HG03378 (cell line): ENCODE data around the gene TMEM94.

Source experiments
- ATAC-seq: cut with Tn5 transposase; IDR thresholded peaks from one replicate; pipeline ENCODE4 v1.9.1; 2021; ENCODE audit warnings: mild to moderate bottlenecking, moderate library complexity; ENCODE audit not compliant: unreplicated experiment

TMEM94 gene

DNA sequence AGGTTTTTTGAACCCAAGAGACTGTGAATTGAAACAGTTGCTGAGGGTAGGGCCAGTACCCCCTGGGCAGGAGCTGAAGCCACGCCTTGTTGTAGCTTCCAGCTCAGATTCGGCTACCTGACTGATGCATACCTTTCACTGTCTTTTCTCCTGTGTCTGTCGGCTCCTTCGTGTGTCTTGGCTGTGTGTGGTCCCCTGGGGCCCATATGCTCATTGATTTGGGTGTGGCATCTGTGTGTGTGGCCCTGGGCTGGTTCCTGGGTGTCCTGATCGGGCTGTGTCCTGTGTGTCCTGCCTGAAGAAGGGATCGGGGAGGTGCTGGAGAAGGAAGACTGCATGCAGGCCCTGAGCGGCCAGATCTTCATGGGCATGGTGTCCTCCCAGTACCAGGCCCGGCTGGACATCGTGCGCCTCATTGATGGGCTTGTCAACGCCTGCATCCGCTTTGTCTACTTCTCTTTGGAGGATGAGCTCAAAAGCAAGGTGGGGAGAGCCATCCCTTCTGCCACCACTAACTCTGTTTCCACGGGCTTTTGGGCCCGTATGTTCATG, 38.0 kb downstream of the TMEM94 start:
- ATAC-seq = no peak

DNA sequence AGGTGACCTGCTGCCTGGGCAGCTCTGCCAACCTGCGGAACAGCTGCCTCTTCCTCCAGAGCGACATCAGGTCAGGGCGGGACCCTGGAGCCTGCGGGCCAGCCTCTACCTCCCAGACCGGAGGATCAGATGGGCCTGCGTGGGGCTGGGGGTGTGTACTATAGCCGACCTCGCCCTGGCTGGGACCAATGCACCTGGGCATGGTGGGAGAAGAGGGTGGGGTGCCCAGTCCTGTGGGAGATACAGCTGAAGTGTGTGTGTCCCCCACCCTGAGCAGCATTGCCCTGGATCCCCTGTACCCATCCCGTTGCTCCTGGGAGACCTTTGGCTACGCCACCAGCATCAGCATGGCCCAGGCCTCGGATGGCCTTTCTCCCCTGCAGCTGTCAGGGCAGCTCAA, 39.6 kb downstream of the TMEM94 start:
- no peak for ATAC-seq

DNA sequence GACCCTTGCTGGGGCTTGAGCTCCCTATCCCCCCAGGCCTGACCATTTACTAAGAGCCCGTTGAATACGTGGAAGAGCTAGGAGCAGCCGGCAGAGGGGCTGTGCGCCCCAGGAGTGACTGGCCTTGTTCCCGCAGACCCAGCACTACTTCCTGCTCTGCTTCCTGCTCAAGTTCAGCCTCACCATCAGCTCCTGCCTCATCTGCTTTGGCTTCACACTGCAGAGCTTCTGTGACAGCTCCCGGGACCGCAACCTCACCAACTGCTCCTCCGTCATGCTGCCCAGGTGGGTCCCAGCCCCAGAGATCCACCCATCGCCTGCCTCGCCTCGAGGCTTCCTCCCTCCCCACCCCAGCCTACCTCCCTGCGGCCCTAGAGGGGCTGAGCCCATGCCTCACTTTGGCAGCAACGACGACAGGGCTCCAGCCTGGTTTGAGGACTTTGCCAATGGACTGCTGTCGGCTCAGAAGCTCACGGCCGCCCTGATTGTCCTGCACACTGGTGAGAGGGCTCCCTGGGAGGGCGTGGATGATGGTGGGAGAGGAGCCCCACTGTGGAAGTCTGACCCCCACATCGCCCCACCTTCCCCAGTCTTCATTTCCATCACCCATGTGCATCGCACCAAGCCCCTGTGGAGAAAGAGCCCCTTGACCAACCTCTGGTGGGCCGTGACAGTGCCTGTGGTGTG, 41.7 kb downstream of the TMEM94 start:
- ATAC-seq = no peak

DNA sequence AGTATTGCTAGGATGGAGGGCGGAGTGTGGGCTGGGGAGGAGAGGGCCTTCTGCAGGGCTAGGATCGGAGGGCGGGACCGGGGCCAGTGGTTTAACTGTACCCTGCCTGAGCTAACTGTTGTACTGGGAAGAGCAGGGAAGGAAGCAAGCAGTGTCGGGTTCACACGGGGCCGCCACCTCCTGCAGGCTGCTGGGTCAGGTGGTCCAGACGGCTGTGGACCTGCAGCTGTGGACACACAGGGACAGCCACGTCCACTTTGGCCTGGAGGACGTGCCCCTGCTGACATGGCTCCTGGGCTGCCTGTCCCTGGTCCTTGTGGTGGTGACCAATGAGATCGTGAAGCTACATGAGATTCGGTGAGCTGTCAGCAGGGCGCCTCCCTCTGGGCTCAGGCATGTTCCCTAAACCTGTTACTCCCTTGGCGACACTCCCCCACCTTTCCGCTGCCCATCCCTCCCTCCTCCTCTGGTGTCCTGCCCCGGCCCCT, 42.3 kb downstream of the TMEM94 start:
- no peak for ATAC-seq

DNA sequence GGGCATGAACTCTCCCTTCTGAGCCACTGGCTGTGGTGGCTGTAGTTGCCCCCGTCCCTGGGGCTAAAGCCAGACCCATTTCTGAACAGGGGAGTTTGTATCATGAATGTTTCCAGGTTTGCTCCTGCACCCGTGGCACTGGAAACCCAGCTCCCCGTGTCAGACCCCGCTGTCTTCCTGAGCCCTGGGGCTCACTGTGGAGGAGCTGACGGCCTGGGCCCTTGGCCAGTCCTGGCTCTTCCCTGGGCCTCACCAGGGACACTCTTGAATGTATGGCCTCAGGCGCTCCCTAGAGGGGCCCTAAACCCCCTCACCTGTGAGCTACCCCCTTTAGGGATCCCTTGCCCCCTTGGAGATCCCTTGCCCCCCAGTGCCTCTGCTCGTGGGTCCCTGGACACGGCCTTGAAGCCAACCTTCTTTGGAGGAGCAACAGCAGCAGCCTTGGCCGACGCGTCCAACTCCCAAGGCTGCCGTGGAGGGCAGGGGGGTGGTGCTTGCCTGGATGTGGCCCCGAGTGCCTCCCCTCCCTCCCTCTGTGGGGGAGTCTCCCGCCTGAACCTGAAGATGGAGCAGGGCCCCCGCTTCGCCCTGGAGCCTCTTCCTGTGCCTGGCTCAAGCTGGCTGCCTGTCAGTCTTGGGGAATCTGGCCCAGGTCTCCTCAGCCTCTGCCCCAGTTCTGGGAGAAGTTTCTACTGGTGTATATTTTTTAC, 43.0 kb downstream of the TMEM94 start:
- ATAC-seq = no peak

DNA sequence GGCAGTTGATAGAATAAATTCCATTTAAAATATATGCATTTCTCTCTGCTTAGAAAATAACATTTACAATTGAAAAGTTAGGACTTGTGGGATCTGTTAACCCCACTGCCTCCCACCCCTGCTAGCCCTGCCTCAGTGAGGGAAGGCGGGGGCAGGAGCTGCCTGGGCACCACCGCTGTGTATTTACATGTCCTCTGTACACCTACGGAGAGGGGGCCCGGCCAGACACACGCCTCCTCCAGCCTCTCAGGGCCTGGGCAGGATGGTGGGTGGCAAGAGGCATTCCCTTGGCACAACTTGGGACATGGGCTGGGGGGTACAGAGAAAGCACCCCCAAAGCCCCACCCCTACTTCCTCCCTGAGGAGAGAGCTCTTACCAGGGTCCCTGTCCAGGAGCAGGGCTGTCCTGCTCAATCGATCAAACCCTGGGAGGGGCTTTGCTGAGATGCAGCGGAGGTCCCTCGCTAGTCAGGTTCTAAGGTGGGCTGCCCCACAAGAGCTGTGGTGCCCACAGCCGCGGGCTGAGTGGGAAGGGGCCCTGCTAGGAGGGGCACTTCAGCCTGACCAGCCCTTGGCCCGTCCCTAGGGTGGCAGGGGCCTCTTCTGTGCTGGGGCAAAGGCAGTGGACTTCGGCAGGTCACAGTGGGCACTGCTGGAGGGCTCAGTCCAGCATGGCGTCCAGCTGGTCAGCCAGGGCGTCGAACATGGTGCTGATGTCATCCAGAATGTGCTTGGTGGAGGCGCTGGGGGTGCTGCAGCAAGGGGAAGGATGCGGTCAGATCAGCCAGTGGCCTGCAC, 44.2 kb downstream of the TMEM94 start:
- no peak for ATAC-seq

DNA sequence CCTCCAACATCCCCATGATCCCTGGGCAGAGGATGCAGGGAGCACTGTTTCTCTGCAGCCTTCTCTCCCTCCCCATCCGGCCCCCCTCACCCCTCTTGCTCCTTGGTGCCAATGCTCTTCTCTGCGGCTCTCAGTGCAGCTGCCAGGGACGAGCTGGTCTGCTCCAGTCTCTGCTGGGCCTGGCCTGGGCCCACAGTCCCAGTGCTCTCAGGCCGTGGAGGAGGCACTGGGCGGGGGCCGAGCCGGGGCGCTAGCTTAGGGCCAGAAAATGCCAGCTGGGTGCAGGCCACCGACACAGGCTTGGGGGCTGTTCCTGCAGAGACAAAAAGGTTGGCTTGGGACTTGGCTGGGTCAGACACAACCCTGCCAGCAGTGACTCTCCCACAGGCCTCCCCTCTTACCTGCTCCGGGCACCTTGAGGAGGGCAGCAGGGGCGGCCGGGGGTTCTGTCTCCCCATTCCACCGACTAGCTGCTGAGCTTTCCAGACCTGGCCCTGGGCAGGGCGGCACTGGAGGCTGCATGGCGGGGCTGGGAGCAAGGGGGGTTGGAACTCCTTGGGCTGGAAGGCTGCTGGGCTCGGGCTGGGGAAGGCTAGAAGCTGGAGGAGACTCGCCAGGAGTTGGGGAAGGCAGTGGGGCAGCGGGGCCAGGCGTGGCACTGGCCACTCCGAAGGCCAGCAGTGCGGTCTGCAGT, 45.1 kb downstream of the TMEM94 start:
- ATAC-seq = no peak

DNA sequence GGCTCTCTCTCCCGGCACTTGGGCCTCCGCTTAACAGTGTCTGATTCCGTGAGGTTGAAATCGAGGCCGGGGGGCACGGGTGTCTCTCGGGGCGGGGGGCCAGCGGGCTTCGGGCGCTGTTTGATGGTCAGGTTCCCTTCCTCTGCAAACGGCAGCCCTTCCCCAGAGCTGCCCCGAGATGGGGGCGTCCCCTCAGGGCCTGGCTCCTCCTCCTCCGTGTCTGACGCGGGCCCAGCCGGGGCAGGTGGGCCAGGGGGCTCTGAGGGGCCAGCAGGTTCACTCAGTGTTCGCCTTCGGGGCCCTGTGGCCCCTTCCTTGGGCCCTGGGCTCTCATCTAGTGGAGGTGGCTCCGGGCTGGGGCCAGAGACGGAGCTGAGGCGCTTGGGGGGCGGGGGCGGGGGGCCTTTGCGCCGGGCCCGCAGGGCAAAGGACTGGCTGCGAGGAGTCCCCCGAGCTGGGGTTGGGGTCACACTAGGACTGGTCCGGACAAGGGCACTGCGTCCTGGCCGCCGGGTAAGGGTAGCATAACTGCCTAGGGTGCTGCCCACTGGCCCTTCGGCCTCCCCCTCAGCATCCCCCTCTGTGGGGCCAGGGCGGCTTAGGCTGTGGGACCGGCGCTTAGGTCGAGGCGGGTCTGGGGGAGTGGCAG, 45.8 kb downstream of the TMEM94 start:
- no peak for ATAC-seq

DNA sequence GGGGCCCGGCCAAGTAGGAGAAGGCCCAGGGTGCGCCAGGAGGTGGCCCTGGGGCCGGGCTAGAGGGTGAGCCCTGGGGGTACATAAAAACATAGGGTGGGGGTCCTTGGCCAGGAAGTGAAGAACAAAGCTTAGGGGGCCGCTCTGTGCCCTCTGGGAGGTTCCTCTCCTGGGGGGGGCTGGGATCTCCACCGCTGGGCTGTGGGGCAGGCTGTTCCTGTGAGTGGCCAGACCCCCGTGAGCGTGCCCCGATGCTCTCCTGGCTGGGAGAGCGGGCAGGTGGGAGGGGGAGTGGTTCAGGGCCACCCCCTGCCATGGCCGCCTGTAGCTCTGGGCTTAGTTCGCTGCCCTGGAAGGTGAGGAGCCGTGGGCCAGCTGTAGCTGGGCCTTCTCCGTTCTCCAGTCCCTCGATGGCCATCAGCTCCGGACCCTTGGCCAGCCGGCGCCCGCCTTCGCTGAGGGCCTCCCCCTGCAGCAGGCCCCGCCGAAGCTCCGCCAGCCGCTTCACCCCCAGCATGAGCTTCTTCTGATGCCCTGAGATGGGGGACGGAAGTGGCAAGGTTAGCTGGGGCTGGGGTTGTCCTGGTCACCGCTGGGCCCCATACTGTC, 46.4 kb downstream of the TMEM94 start:
- ATAC-seq = no peak

DNA sequence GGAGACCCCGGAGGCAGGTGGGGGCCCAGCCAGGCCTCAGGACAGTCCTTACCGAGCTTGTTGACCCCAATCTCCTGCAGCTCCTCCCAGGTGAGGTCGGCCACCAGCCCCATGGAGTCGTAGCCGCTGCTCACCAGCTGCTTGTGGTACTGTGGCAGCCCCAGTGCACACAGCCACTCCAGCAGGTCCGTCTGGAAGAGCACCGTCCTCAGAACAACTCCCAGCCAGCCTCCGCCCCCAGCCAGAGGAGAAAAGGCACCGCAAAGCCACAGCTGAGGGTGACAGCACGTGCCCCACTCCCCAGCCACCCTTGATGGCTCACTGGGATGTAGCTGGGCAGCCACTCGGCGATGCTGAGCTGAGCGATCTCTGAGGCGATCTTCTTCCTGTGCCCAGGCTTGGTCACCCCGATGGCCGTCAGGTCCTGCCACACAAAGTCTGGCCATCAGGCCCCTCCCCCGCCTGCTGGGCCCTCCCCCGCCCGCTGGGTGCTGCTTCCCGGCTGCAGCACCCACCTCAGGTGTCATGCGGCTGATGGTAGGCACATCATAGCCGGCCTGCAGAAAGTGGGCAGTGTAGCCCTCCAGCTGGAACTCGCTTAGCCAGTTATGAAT, 47.0 kb downstream of the TMEM94 start:
- ATAC-seq = no peak

DNA sequence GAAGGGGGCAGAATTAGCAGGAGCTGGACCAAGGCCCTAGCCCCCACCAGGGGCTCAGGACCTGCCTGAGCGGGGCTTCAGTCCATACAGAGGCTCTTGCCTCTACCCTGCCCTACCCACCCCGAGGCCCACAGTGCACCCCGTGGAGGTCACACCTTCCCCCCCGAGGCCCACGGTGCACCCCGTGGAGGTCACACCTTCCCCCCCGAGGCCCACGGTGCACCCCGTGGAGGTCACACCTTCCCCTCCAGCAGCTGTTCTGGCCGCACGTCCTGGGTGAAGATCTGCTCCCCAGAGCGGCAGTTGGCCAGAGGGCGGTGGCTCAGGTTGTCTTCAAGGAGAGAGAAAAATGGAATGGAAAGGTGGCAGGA, 47.5 kb downstream of the TMEM94 start:
- no peak for ATAC-seq

DNA sequence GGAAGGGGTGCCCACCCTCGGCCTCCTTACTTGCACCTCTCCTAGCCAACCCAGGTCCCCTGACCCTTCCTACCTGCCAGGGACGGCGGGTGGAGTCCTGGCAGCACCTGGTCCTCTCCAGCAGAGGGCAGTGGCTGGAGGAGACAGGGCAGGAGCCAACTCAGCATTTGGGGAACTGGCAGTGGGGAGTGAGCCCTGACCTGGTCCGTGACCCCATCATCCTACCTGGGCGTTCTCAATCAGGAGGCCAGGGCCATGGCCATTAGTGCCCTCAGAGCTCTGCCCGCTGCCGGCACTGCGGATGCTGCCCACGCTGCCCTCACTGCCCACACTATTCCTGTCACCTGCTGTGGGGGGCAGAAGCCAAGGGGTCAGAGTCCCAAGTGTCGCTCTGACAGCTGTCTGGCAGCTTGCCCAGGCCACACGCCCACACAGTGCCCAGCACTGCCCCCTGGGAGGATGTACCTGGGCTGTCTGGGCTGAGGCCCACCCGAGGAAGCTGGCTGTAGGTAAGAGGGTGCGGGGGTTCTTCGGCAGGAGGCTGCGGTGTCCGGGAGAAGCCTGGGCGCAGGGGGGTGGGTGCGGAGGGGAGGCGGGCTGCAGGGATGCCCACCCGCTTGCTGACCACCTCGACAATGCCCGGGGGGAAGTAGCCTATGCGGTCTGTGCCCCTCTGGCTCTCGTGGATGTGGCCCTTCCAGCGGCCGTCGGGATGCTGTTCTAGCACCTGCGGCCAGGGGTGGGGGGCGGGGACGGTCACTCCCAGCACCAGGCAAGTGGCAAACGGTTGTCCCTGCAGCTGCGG, 48.1 kb downstream of the TMEM94 start:
- ATAC-seq = no peak

DNA sequence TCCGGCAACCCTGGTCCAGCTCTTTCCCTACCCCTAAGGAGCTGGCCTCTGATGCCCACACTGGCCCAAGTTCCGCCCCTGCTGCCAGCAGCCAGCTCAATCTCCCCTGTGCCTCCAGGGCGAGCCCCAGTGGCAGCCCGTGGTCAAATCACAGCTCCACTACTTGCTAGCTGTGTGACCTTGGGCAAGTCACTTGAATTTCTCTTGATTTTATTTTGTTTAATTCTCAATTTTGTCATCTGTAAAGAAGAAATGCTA, 48.6 kb downstream of the TMEM94 start:
- no peak for ATAC-seq

DNA sequence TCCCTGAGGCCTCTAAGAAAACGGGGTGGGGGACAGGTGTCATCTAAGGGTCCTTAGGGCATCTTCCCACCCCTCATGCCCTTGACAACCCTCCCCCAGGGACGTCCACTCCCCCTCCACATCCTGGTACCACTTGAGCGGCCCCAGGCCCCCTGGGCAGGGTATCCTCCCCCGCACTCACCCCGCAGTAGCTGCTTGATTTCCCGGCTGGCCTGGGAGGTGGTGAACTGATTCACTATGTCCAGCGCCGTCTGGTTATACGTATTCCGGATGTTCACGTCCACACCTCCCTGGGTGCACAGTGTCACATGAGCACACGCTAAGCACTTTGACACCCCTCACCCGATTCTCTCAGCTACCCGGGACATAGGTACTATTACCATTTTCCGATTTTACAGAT, 49.2 kb downstream of the TMEM94 start:
- ATAC-seq = no peak

DNA sequence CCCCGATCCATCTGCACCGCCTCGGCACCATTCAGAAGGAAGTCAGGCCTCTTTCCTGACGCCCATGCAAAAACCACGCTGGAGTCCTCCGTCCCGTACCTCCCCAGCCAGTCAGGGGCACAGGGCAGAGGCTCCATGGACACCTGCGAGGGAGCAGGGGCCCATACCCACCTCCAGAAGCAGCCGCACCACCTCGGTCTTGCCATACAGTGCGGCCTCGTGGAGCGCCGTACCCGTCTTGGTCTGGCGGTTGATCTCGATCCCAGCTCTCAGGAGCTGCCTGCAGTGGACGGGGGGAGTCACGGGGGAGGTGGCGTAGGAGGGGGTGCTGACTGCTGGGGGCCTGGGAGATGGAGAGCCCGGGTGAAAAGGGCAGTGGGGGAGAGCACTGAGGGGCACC, 49.7 kb downstream of the TMEM94 start:
- ATAC-seq = no peak

DNA sequence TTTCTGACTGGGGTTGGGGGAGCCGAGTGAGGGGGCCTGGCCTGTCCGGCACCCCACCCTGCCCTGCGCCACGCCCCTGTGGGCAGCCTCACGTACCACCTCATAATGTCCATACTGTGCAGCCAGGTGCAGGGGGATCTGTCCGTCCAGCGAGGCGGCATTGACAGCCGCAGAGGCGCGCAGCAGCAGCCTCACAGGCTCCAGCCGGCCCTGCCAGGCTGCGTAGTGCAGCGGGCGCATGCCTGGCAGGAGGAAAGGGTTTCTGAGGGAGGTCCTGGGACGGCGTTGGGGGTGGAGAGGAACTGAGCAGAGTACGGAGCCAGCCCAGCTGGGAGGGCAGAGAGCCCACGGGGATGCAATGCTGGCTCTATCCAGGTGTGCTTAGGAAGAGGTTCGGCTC, 50.5 kb downstream of the TMEM94 start:
- no peak for ATAC-seq

DNA sequence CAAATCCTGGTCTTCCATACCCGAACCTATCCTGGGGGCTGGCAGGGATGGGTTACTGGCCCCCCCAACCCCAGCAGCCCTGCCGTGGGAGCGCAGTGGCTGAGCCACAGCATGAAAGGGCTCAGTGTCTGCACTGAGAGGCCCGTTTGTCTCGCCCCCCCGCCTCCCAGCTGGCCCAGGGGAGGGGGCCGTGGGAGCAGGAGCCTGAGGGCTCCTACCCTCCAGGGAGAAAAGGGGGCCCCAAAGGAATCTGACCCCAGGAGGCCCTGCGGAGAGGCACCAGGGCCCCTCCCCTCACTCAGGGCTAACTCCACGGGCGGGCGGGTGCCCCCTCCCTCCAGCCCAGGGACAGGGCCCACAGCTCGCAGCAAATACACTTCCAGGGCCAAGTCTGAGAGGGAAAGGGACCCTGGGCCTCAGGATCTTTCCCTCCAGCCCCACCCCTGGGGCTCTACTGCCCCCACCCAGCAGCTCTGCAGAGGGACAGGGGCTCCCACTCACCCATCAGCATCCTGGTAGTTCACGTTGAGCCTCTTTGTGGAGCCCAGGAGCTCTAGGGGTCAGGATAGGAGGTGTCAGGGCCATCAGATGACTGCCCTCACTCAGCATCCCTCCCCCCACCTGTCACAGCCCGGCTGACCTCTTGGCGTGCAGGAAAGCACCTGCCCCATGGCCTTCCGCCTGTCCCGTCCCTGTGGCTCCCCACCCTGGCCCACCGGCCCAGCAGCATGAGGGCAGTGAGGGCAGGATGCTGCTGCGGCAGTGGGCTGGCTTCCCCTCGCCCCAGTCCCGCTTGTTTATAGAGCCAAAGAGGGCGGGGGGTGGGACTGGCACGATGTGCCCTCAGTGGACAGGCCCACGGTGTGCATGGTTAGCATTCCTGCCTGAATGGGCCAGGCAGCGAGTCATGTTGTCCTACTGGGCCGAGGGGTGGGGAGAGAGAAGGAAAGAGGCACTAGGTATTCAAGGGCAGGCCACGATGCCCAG, 51.6 kb downstream of the TMEM94 start:
- no peak for ATAC-seq

DNA sequence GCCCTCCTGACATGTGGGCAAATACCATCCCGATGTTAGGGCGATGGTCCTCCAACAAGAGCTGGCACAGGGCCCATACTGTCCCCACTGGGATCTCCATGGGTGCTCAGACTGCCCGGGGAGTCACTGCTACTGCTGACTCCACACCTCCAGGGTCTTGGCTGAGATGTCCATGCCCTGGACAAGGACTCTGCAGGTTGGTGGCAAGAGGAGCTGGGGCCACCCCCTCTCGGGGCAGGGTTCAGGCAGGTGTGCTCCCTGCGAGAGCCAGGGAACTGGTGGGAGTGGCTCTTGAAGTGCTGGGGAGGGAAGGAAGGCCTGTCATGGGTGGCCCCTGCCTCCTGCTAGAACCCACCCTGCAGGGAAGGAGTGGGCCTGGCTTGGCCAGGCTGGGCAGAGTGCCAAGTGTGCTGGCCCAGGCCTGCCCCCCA, 52.5 kb downstream of the TMEM94 start:
- ATAC-seq = no peak
